Large intestine (tissue), 3 donors: ENCODE results near the gene SLCO3A1. TPM values are rescaled to one million over a fixed set of nuclear protein-coding genes. Genes with fewer than 3 reads are reported as not detected.

ENCODE experiments used
- DNase-seq, 2 donors: peaks; one replicate each; pipeline versions ENCODE4 v3.0.0 to v3.0.0-alpha.2; 2013
- H3K27ac ChIP-seq: one replicate; pipeline ENCODE4 v1.5.1; 2013; ENCODE audit warnings: low read length
- H3K27me3 ChIP-seq: 2 replicates; pipeline ENCODE4 v1.6.1; 2013; ENCODE audit warnings: low read length; ENCODE audit not compliant: control insufficient read depth, insufficient read depth
- H3K36me3 ChIP-seq: 2 replicates; pipeline ENCODE4 v1.6.1; 2013; ENCODE audit warnings: low read length; ENCODE audit not compliant: control insufficient read depth, insufficient read depth
- H3K4me1 ChIP-seq: one replicate; pipeline ENCODE4 v1.6.1; 2013; ENCODE audit warnings: low read length; ENCODE audit not compliant: control insufficient read depth, insufficient read depth
- H3K4me3 ChIP-seq: one replicate; pipeline ENCODE4 v1.5.1; 2013; ENCODE audit warnings: low read length
- H3K9me3 ChIP-seq: one replicate; pipeline ENCODE4 v1.6.1; 2013; ENCODE audit warnings: mild to moderate bottlenecking, low read depth, low read length, moderate library complexity; ENCODE audit not compliant: control insufficient read depth
- WGBS: methylation state at CpG from one replicate; pipeline ENCODE4 v1.1.5; 2013; ENCODE audit warnings: low lambda C conversion rate; ENCODE audit not compliant: insufficient coverage; 5-methylcytosine and 5-hydroxymethylcytosine counted together
- polyA plus RNA-seq: library from polyadenylated mRNA; unstranded; fragments of 120-200 nt; gene quantifications from one replicate; pipeline ENCODE4 v1.2.1, GENCODE V29; 2013

The SLCO3A1 gene
- polyA plus RNA-seq, 1 donor: 5.1 TPM

DNA sequence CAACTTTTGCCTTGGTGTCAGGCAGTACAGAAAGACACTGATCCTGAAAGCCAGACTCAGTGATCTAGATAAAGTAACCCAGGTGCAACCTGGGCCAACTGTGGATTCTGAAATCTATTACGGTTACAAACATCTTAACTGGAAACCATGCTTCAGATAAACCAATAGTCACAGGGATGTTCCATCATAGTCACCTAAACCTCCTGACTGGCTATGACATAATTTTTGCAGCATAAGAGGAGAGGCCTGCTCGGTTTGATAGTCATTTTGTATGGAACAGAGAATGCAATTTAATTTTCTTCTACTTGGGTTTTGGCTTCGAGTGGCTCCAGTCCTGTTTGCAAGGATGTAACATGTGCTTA, 3.7 kb downstream of the SLCO3A1 start:
- Histone ChIP-seq H3K4me3 (no peak overlapping the region), H3K27ac (no peak overlapping the region), H3K4me1 (peaks cover 3% of the 10 kb centered on the region), H3K36me3 (no peaks in the 10 kb centered on the region), H3K9me3 (no peaks in the 10 kb centered on the region), H3K27me3 (peaks cover 28% of the 10 kb centered on the region)
- DNase-seq: no peak
- no CpG with 5 or more reads among the region's 3 CpGs for WGBS

DNA sequence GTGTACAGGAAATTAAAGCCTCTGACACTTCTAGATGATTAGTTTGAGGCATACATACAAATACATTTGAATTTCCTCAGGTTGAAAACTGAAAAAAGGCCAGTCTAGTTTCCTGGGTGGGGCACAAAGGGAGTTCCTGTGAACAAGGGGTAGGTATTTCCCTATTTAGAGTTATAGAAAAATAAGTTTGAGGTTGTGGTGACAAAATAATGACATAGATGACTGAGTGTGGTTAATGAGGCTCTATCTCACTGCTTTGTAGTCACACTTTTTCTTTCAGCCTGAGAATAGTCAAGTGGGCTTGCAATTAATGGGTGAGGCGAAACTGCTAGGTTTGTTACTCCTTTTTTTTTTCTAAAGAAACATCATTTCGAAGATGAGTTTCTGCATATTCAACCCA, 4.3 kb downstream of the SLCO3A1 start:
- WGBS: no CpG with 5 or more reads among the region's 2 CpGs
- Histone ChIP-seq H3K27ac (no peak overlapping the region), H3K4me1 (no peaks in the 10 kb centered on the region), H3K9me3 (no peaks in the 10 kb centered on the region), H3K27me3 (peaks cover 25% of the 10 kb centered on the region), H3K36me3 (no peaks in the 10 kb centered on the region), H3K4me3 (no peak overlapping the region)
- no peak for DNase-seq

DNA sequence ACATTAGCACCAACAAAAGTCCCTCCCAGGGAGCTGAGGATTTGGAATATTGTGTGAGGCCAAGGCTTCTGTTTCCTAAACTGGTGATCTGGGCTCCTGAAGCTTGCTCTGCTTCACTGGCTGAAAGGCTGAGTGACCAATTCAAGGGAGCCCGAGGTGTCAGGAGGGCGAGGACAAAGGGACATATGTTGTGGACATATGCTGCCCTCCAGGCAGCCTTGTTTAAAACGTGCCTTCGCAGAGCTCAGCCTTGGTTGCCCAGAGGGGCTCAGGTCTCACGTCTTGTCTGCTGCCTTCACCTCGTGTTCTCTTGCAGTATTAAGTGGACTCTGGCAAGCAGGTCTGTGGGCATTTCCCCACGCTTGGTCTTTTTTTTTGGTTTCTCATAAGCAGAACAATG, 7.0 kb downstream of the SLCO3A1 start:
- DNase-seq: no peak
- Histone ChIP-seq H3K36me3 (no peaks in the 10 kb centered on the region), H3K27me3 (peaks cover 15% of the 10 kb centered on the region), H3K4me3 (no peak overlapping the region), H3K27ac (no peak overlapping the region), H3K9me3 (no peaks in the 10 kb centered on the region), H3K4me1 (no peaks in the 10 kb centered on the region)
- WGBS: 80% methylated on average over 1 of the region's 7 CpGs

DNA sequence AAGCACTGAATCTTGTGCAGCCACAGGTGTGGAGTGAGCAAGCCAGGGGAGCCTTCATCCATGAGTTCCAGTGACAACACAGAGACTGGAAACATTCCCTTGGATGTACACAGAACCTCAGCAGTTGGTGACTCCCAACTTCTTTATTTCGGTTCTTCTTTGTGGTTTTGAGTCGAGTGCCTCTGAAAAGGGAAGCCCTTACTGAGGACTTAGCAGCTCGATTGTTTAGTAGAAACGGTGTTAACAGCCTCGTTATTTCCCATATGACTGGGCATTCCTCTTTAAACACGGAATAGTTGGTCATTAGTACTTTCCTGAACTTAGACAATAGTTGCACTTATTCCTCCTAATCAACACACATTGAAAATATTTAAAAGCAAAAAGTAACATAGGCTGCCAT, 7.7 kb downstream of the SLCO3A1 start:
- Histone ChIP-seq H3K9me3 (no peaks in the 10 kb centered on the region), H3K27me3 (peaks cover 9% of the 10 kb centered on the region), H3K4me1 (no peaks in the 10 kb centered on the region), H3K27ac (no peak overlapping the region), H3K36me3 (no peaks in the 10 kb centered on the region), H3K4me3 (no peak overlapping the region)
- DNase-seq: no peak
- no CpG with 5 or more reads among the region's 6 CpGs for WGBS

DNA sequence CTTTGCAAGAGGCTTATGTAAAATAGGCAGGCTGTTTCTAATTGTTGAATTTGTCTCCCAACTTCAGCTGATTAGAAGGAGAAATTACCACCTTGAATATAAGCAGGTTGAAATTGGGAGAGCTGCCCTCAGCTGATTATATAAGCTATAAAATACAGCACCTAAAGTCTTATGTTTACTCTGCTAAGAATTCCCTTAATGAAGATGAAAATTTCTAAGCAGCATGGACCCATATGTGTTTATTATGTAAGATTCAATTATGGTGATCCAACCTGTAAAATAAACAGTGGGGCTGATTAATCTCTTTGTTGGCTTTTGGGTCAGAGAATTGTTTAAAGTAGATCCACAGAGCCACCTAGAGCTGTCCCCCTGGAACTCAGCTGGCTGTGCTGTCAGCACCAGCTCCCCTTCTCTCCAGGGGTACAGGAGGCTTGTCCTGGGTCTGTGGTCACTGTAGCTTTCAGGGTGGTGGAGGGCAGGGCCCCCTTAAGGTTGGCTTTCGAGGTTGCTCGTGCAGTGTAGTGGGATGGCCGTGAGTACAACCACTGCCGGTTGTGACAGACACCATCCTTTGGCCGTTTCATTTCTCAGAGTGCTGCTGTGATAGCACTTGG, 9.5 kb downstream of the SLCO3A1 start:
- Histone ChIP-seq H3K9me3 (no peaks in the 10 kb centered on the region), H3K4me1 (no peaks in the 10 kb centered on the region), H3K36me3 (no peaks in the 10 kb centered on the region), H3K27me3 (peaks cover 4% of the 10 kb centered on the region), H3K27ac (no peak overlapping the region), H3K4me3 (no peak overlapping the region)
- WGBS: no CpG with 5 or more reads among the region's 5 CpGs
- DNase-seq: no peak

DNA sequence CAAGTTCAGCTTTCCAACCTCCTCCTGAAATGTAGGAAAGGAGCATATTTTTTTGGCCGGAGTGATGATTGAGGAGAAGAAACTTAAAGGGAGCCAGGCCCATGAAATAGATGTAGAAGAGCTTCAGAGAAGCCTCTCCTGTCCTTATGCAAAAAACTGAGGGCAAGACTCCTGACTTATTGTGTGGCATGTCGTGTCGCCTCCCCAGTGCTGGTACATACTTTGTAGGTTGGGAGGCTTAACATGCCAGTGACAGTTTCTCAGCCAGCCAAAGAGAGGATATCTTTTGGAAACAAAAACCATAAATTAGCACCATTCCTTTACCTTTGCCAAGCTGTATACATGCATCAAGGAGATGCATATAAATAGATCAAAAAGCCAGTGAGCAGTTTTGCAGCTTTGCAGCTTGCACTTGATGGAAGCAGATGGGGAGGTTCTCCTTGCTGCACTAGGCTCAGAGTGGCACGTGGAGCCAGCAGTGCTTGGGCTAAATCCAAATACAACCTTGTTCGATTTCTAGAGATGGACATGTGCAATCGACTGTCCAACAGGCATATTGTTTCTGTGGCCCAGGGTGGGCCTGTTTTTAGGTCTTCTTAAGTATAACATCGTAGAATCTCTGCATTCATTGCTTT, 10.2 kb downstream of the SLCO3A1 start:
- no peak overlapping the region for H3K27ac ChIP-seq
- no peaks in the 10 kb centered on the region for H3K9me3 ChIP-seq
- H3K4me3 ChIP-seq: no peak overlapping the region
- H3K27me3 ChIP-seq: peaks cover 4% of the 10 kb centered on the region
- no peaks in the 10 kb centered on the region for H3K36me3 ChIP-seq
- H3K4me1 ChIP-seq: no peaks in the 10 kb centered on the region
- no CpG with 5 or more reads among the region's 7 CpGs for WGBS
- DNase-seq: no peak

DNA sequence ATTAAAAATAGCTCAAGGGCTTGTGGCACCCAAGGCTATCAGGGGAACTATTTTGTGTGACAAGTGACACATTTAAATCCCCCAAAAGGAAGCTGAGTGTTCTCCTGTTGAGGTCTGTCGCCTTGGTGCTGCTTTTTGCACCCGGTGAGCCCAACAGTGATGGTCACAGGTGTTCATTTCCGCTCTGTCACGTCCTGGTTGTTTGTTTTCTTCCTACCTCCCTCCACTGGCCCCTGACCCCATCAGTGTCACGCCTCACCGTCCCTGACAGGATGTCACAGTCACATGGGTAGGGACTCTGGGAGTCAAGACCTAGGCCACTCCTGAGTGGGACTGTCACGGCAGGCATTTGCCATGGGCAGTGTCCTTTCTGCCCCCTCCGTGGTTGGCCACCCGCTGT, 11.2 kb downstream of the SLCO3A1 start:
- no peak overlapping the region for H3K4me3 ChIP-seq
- H3K4me1 ChIP-seq: no peaks in the 10 kb centered on the region
- no peak overlapping the region for H3K27ac ChIP-seq
- H3K27me3 ChIP-seq: peaks cover 4% of the 10 kb centered on the region
- H3K9me3 ChIP-seq: no peaks in the 10 kb centered on the region
- 60% methylated on average over 3 of the region's 9 CpGs for WGBS
- H3K36me3 ChIP-seq: no peaks in the 10 kb centered on the region
- DNase-seq: peak in 1 of 2 donors; percentile 20

DNA sequence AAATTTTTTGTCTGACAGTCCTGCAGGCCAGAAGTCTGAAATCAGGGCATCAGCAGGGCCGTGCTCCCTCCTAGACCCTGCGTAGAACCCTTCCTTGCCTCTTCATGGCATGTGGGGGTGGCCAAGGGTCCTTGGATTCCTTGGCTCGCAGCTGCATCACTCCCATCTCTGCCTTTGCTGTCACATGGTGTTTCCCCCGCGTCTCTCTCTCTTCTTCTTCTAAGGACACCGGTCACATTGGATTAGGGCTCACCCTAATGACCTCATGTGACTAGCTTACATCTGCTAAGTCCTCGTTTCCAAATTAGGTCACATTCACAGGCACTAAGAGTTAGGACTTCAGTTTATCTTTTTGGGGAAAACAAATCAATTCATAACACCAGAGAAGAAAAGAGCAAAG, 12.0 kb downstream of the SLCO3A1 start:
- H3K9me3 ChIP-seq: no peaks in the 10 kb centered on the region
- H3K4me1 ChIP-seq: no peaks in the 10 kb centered on the region
- WGBS: 79% methylated on average over 2 of the region's 7 CpGs
- no peak overlapping the region for H3K4me3 ChIP-seq
- DNase-seq: no peak
- no peaks in the 10 kb centered on the region for H3K36me3 ChIP-seq
- no peak overlapping the region for H3K27ac ChIP-seq
- H3K27me3 ChIP-seq: peaks cover 2% of the 10 kb centered on the region

DNA sequence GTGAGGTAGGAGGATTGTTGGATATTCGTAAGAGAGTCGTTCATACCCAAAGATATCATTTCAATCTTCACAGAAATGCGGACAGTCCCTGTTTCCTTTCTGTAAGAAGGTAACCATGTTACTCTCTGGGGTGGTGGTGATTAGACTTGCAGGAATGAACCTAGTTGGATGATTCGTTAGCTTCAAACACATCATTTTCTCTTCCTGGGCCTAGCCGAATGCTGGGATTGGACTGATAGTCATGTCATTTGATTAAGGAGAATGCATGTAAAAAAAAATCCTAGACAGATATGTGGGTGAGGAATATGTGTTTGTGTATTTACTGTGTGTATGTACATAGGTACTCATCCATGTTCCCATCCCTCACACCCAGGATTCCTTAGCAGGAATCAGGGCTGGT, 12.4 kb downstream of the SLCO3A1 start:
- Histone ChIP-seq H3K27me3 (peaks cover 2% of the 10 kb centered on the region), H3K9me3 (no peaks in the 10 kb centered on the region), H3K27ac (no peak overlapping the region), H3K4me1 (no peaks in the 10 kb centered on the region), H3K36me3 (no peaks in the 10 kb centered on the region), H3K4me3 (no peak overlapping the region)
- whole genome bisulfite sequencing: 100% methylated on average over 2 of the region's 5 CpGs
- DNase-seq: no peak

DNA sequence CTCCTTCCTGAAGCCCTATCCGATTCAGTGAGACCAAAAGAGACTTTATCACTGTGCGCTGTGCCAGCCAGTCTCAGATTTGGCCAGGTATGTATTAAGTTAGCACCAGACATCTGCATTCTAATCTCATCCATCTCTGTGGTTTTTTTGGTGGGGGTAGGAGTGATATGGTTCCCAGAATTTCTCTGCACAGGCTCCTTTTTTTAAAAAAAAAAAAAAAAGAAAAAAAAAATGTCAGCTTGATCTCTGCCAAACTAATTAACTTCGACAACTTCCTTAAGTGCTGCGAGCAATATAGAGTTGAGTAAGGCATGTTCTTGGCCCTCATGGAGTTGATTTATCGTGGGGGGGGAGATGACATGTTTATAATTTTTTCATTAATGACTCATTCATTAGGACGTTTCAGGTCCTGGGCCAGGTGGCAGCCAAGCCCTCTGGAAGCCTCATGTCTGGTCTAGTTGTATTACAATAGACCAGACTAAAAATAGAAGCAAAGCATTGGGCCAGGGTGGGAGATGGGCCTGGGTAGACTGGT, 12.9 kb downstream of the SLCO3A1 start:
- peaks cover 2% of the 10 kb centered on the region for H3K27me3 ChIP-seq
- DNase-seq: no peak
- H3K4me3 ChIP-seq: no peak overlapping the region
- H3K4me1 ChIP-seq: no peaks in the 10 kb centered on the region
- no peak overlapping the region for H3K27ac ChIP-seq
- no CpG with 5 or more reads among the region's 6 CpGs for WGBS
- no peaks in the 10 kb centered on the region for H3K9me3 ChIP-seq
- H3K36me3 ChIP-seq: no peaks in the 10 kb centered on the region

DNA sequence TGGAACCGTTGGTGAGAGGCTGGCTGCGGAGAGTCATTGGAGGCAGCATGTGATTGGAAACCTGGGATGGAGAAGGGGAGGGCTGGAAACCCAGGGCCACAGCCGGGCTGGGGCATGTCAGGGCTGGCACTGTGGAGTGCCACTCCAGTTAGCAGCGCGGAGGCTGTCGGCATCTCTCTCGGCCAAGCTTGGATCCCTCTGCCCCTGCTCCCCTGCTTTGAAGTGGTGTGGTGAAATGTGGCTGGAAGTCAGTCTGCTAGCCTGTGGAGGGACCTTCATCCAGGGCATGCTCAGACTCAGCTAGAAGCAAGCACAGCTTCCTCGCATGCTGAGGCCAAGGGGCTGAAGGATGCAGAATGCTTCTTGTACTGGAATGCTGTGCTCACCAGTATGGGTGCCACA, 13.5 kb downstream of the SLCO3A1 start:
- WGBS: no CpG with 5 or more reads among the region's 8 CpGs

More for the DNA sequence above, 13.5 kb downstream of the SLCO3A1 start:
- H3K4me3 ChIP-seq: no peak overlapping the region
- no peaks in the 10 kb centered on the region for H3K4me1 ChIP-seq
- DNase-seq: no peak
- H3K27me3 ChIP-seq: peaks cover 2% of the 10 kb centered on the region
- H3K9me3 ChIP-seq: no peaks in the 10 kb centered on the region
- no peaks in the 10 kb centered on the region for H3K36me3 ChIP-seq
- no peak overlapping the region for H3K27ac ChIP-seq
